Measurements from ENCODE around the gene TMEM87B.

Gene TMEM87B, protein sequence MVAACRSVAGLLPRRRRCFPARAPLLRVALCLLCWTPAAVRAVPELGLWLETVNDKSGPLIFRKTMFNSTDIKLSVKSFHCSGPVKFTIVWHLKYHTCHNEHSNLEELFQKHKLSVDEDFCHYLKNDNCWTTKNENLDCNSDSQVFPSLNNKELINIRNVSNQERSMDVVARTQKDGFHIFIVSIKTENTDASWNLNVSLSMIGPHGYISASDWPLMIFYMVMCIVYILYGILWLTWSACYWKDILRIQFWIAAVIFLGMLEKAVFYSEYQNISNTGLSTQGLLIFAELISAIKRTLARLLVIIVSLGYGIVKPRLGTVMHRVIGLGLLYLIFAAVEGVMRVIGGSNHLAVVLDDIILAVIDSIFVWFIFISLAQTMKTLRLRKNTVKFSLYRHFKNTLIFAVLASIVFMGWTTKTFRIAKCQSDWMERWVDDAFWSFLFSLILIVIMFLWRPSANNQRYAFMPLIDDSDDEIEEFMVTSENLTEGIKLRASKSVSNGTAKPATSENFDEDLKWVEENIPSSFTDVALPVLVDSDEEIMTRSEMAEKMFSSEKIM

GRCh38 chr2:112054847-112055729, at the start of gene TMEM87B:
TSS of gene TMEM87B (plus strand) at chr2:112055269. CDS start at chr2:112055592, 323 bp downstream.
- peak; percentile 98 for DNase-seq

- no peak for DNase-seq
Observed at GRCh38 chr2:112005406-112006075, 49.5 kb upstream of the TMEM87B start.

GRCh38 chr2:112006076-112006410, 49.0 kb upstream of the TMEM87B start:
- no peak for DNase-seq

DNA sequence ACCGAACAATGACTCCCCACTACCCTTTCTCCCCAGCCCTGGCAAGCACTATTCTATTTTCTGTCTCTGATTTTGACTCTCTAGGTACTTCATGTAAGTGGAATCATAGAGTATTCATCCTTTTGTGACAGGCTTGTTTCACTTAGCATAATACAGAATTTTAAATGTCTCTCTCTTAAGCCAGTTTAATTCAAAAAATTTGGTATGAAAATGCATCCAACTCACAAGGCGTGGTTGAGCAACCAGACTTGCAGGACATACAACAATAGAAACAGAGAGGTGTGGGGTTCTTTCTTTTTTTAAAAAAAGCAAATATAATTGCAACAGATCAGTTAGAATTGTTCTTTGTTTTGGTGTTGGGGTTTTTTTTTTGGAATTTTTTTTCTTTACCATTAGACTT, 47.6 kb upstream of the TMEM87B start:
- DNase-seq = no peak

DNA sequence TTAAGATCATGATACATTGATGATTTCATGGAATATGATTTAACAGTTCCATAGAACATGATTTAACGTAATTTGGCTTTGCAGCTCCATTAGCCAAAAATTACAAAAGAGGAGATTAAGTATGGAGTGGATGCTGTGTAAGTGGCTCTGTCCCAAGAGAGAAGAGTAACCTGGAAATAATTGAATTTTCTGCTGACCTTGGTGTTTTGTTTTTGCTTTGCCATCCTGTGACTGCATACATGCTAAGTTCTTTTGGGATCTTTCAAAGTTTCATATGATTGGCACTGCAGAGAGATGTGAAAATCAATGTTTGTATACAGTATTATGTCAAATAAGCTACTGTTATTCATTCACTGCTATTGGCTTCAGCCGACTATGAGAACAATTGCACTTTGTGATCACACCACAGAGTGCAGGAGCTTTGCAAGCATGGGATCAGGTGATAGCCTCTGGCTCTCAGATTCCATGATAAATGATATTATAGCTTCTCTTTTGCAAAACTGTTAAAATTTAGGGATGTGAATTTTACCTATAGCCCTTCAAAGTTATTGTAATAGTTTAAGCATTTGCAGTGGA, 46.1 kb upstream of the TMEM87B start:
- no peak for DNase-seq

DNA sequence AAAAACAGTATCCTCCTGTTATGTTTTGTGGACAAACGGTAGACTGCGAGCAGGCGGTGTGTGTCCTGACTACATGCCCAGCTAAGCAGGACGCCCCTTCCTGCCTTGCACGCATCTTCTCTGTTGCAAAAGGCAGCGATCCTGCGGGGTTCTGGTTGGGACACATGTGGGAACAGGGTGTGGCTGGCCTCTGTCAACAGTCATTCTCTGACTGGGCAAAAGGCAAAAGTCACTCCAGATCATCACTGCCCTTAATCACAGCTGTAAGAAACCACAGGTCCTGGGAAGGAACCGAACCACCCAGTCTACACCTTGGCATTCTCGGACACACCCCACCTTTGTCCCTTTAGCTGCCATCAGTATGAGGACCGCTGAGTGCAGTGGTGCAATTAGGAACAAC, 44.3 kb upstream of the TMEM87B start:
- no peak for DNase-seq

- no peak for DNase-seq
Observed at GRCh38 chr2:112012556-112012955, 42.5 kb upstream of the TMEM87B start.

- DNase-seq = no peak
Observed at GRCh38 chr2:112018846-112019245, 36.2 kb upstream of the TMEM87B start.

- DNase-seq = no peak
Observed at GRCh38 chr2:112019569-112019982, 35.5 kb upstream of the TMEM87B start.

DNA sequence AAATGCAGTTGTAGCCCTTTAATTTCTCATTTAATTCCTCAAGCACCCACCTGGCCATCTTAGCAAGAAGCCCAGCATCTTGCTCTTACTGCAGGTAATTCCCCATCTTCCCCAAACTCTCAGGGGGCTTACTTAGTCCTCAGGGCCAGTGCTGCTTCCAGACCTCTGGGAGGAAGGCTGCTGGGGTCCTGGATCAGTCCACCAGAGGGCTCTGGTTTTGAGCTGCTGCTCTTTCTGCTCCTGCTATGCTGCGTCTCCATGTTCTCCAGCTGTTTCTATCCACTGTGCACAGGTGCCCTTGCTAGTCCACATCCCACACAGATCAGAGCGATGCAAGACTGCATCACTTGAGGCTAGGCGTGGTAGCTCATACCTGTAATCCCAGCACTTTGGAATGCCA, 34.5 kb upstream of the TMEM87B start:
- no peak for DNase-seq

DNA sequence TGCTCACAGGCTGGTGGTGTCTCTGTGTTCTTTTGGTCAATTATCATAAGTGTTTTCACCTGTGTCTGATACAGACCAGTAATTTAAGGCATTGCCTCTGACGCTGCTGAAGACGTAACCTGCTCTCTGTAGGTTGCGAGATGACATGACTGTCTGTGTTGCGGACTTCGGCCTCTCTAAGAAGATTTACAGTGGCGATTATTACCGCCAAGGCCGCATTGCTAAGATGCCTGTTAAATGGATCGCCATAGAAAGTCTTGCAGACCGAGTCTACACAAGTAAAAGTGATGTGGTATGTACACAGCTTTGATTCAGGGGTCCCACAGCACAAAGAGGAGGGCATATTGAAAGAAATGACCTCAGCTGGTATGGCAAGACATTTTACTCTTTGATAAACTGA, 33.8 kb upstream of the TMEM87B start:
- DNase-seq = no peak

DNA sequence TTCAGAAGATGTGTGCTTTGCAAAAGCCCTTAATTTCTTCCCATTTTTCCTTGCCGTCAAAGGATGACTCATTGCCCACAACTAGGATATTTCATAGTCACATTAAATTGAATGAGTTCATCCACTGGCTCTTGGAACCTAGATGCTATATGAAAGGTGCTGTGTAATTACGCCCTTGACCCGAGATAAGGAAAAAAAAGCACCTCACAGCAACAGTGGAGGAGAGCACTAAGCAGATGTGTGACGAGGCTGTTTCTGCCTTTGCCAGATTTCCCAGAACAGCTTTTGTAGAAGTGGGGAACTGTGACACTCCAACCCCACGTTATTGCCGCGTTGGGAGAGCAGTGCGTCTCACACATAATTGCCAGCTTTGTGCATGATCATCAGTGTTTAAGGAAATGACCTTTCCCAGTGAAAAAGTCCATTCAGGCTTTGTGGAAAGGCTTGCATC, 33.3 kb upstream of the TMEM87B start:
- no peak for DNase-seq

DNA sequence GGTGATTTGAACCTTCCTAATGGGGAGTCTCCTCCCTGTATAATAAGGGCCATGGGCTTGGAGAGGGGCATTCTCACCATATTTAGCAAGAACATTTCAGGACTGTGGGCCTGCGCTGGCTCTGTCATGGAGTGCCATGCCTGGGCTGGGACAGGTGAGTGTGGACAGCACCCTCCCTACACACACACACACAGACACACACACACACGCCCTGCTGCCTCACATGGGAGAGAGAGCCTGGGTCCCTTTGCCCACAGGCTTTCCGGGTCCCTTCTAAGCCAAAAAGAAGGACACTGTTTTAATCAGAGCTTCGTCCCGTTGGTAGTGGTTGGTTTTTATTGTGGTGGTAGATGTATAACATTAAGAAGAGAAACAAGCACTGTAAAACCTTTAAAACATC, 31.4 kb upstream of the TMEM87B start:
- no peak for DNase-seq

DNA sequence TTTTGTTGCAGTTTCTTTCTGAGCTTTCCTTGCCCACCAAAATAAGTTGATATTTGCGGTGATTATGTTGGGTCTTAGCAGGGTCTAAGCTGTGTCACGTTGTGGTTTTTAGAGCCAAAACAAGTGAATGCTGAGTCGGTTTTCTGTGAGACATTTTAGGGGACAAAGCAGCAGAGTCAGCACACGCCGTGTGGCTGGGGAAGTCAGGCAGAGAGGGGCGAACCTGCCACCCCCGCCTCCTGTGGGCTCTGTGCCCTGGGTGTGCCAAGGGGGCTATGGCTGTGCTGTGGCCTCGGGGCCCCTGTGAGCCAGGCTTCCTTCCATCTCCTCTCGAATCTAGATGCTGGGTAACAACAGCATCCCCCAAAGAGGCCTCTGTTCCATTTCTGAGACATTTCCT, 30.8 kb upstream of the TMEM87B start:
- no peak for DNase-seq

GRCh38 chr2:112024896-112025491, 30.1 kb upstream of the TMEM87B start:
- no peak for DNase-seq

- DNase-seq = no peak
Observed at GRCh38 chr2:112026509-112026908, 28.6 kb upstream of the TMEM87B start.

- no peak for DNase-seq
Observed at GRCh38 chr2:112027767-112028166, 27.3 kb upstream of the TMEM87B start.

- no peak for DNase-seq
Observed at GRCh38 chr2:112029164-112029563, 25.9 kb upstream of the TMEM87B start.

GRCh38 chr2:112031473-112032223, 23.4 kb upstream of the TMEM87B start:
- no peak for DNase-seq

GRCh38 chr2:112032224-112032586, 22.9 kb upstream of the TMEM87B start:
- DNase-seq = no peak

GRCh38 chr2:112032689-112033465, 22.2 kb upstream of the TMEM87B start:
- DNase-seq = no peak
